Esophagus muscularis mucosa (tissue), 4 donors: Measurements from ENCODE around the gene CFAP157. TPM values are rescaled to one million over a fixed set of nuclear protein-coding genes. Genes with fewer than 3 reads are reported as not detected.
"Not testable (repeated sequence)": the region's sequence is repeated elsewhere in the genome, so short reads cannot be mapped to it uniquely, and the experiment has no call there.

Experiments
- DNase-seq: peaks from one replicate; pipeline ENCODE4 v3.0.0-alpha.2; 2017; ENCODE audit errors: extremely low spot score
- H3K27ac ChIP-seq, 4 donors: fragments of 200-600 bp; sonication (generic); replicated peaks in 1 of 4; 1 replicate in 3 of 4; 2 replicates in 1 of 4; pipeline ENCODE4 v1.5.1; 2016 to 2019; ENCODE audit warnings: mild to moderate bottlenecking in 1 of 4
- H3K27me3 ChIP-seq, 4 donors: fragments of 200-600 bp; sonication (generic); one replicate each; pipeline versions ENCODE4 v1.5.1 to v1.6.0; 2016 to 2019
- H3K36me3 ChIP-seq, 4 donors: fragments of 200-600 bp; sonication (generic); one replicate each; pipeline ENCODE4 v1.5.1; 2016 to 2019
- H3K4me1 ChIP-seq, 4 donors: fragments of 200-600 bp; sonication (generic); one replicate each; pipeline ENCODE4 v1.5.1; 2016 to 2019
- H3K4me3 ChIP-seq, 4 donors: fragments of 200-600 bp; sonication (generic); 1 replicate in 2 of 4; 2 replicates in 2 of 4; pipeline ENCODE4 v1.5.1; 2016 to 2019; ENCODE audit warnings: mild to moderate bottlenecking in 4 of 4, moderate library complexity in 1 of 4
- H3K9me3 ChIP-seq, 4 donors: fragments of 200-600 bp; sonication (generic); 1 replicate in 3 of 4; 2 replicates in 1 of 4; pipeline ENCODE4 v1.5.1; 2016 to 2019
- CTCF ChIP-seq, 3 experiments: fragments of 200-600 bp in 2 of 3; fragments of 450-650 bp in 1 of 3; sonication (generic) in 2 of 3; IDR thresholded peaks; one replicate each; pipeline ENCODE4 v1.5.1; 2017 to 2019; ENCODE audit warnings: antibody characterized with exemption in 3 of 3, mild to moderate bottlenecking in 2 of 3, moderate library complexity in 1 of 3
- EP300 ChIP-seq: sonication (generic); formaldehyde crosslinking; IDR thresholded peaks from one replicate; pipeline ENCODE4 v1.6.1; 2017; ENCODE audit warnings: antibody characterized with exemption
- POLR2A ChIP-seq: fragments of 450-650 bp; IDR thresholded peaks from one replicate; pipeline ENCODE4 v1.6.1; 2017; ENCODE audit warnings: antibody characterized with exemption, moderate library complexity, mild to moderate bottlenecking, low read depth
- POLR2AphosphoS5 ChIP-seq, 2 donors: sonication (generic); formaldehyde crosslinking; IDR thresholded peaks; one replicate each; pipeline ENCODE4 v1.6.1; 2017; ENCODE audit warnings: antibody characterized with exemption in 2 of 2
- WGBS: methylation state at CpG from one replicate; pipeline ENCODE4 v1.1.5; 2018; 5-methylcytosine and 5-hydroxymethylcytosine counted together
- intact Hi-C: fragments of 100-400 bp; cut with DNase I; formaldehyde crosslinking; loops from one replicate; pipeline ENCODE4 v1.15.1; 2023
- total RNA-seq, 4 donors: library from RNA; depleted of rRNA; stranded (reverse); fragments of >200 nt; gene quantifications; one replicate each; pipeline versions ENCODE4 v1.1.0 to v1.2.1, GENCODE V29; 2016

Gene CFAP157
- total RNA-seq, 4 donors from 2014 or later = 0.26 to 0.42 TPM; not detected in 2

- peak overlapping the region in 3 of 4 donors; percentile 6 to 43 (median 14) for H3K27ac ChIP-seq
- peak overlapping the region in 3 of 4 donors; percentile 15 to 34 (median 16) for H3K4me3 ChIP-seq
- intact Hi-C loops = no loop called here
- H3K9me3 ChIP-seq = no peaks in the 10 kb centered on the region
- WGBS = 78% methylated on average over 9 of the region's 61 CpGs
- no peak for TF ChIP-seq POLR2AphosphoS5 (IDR thresholded peaks at IDR 0.05)
- peaks cover 0 to 79% (median 21%) of the 10 kb centered on the region in 4 donors for H3K27me3 ChIP-seq
- no peak for DNase-seq
- H3K36me3 ChIP-seq = peaks cover 0 to 31% (median 2%) of the 10 kb centered on the region in 4 donors
- H3K4me1 ChIP-seq = peaks cover 17 to 27% (median 18%) of the 10 kb centered on the region in 4 donors
Observed at GRCh38 chr9:127755061-127756060, 48.6 kb downstream of the CFAP157 start.

GRCh38 chr9:127756233-127756632 lies 49.4 kb downstream of the CFAP157 start:
- peaks cover 0 to 30% (median 0%) of the 10 kb centered on the region in 4 donors for H3K36me3 ChIP-seq
- H3K9me3 ChIP-seq = no peaks in the 10 kb centered on the region
- WGBS = 90% methylated on average over 3 of the region's 3 CpGs
- no peak overlapping the region for H3K4me3 ChIP-seq
- DNase-seq = no peak
- H3K27ac ChIP-seq = no peak overlapping the region
- H3K4me1 ChIP-seq = peaks cover 17 to 30% (median 21%) of the 10 kb centered on the region in 4 donors
- TF ChIP-seq CTCF (IDR thresholded peaks at IDR 0.05) (no peak), POLR2AphosphoS5 (IDR thresholded peaks at IDR 0.05) (no peak), POLR2A (no peak), EP300 (no peak)
- H3K27me3 ChIP-seq = peaks cover 0 to 82% (median 21%) of the 10 kb centered on the region in 4 donors
- intact Hi-C loops = no loop called here

GRCh38 chr9:127756776-127757175 lies 50.0 kb downstream of the CFAP157 start:
- Histone ChIP-seq H3K27me3 (peaks cover 0 to 82% (median 21%) of the 10 kb centered on the region in 4 donors), H3K4me1 (peaks cover 21 to 30% (median 27%) of the 10 kb centered on the region in 4 donors), H3K36me3 (peaks cover 0 to 26% (median 0%) of the 10 kb centered on the region in 4 donors)
- DNase-seq, H3K9me3 ChIP-seq, H3K27ac ChIP-seq, H3K4me3 ChIP-seq, intact Hi-C loops: not testable (repeated sequence)
- 84% methylated on average over 11 of the region's 11 CpGs for WGBS

- no peak for DNase-seq
- intact Hi-C loops = no loop called here
- TF ChIP-seq POLR2AphosphoS5 (IDR thresholded peaks at IDR 0.05) (no peak), EP300 (no peak), CTCF (IDR thresholded peaks at IDR 0.05) (no peak), POLR2A (no peak)
- peaks cover 0 to 77% (median 18%) of the 10 kb centered on the region in 4 donors for H3K27me3 ChIP-seq
- WGBS = 88% methylated on average over 5 of the region's 5 CpGs
- H3K4me3 ChIP-seq = no peak overlapping the region
- H3K36me3 ChIP-seq = peaks cover 0 to 22% (median 0%) of the 10 kb centered on the region in 4 donors
- no peaks in the 10 kb centered on the region for H3K9me3 ChIP-seq
- no peak overlapping the region for H3K27ac ChIP-seq
- H3K4me1 ChIP-seq = peaks cover 28 to 38% (median 32%) of the 10 kb centered on the region in 4 donors
Observed at GRCh38 chr9:127758843-127759242, 52.1 kb downstream of the CFAP157 start.

- Histone ChIP-seq H3K27me3 (peaks cover 0 to 66% (median 0%) of the 10 kb centered on the region in 4 donors), H3K4me1 (peaks cover 15 to 34% (median 22%) of the 10 kb centered on the region in 4 donors), H3K27ac (peak overlapping the region in 3 of 4 donors; percentile 44 to 67 (median 63)), H3K9me3 (no peaks in the 10 kb centered on the region), H3K36me3 (peaks cover 0 to 24% (median 0%) of the 10 kb centered on the region in 4 donors), H3K4me3 (peak overlapping the region in 2 of 4 donors; percentile 17 to 28)
- TF ChIP-seq POLR2AphosphoS5 (IDR thresholded peaks at IDR 0.05) (no peak), POLR2A (no peak), CTCF (IDR thresholded peaks at IDR 0.05) (no peak), EP300 (no peak)
- WGBS = 76% methylated on average over 5 of the region's 5 CpGs
- no peak for DNase-seq
- intact Hi-C loops = no loop called here
Observed at GRCh38 chr9:127761061-127761460, 54.3 kb downstream of the CFAP157 start.
